Measurements from ENCODE around the gene BEND7.

The BEND7 gene

DNA sequence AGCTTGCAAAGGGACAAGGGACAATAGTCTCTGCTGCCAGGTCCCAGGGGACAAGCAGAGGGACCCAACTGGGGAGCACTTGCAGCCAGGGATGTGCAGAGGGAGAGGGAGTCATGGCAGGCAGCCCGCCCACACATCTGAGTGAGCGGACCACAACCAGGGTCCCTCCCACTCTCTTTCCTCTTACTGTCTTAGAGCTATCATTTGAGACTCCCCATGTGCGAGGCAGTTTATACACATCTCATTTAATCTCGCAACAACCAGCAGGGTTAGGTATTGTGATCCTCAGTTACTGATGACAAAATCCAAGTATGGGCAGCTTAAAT is 70.2 kb downstream of the BEND7 start:
- H3K27ac ChIP-seq, result no peak overlapping the region
- no peak for DNase-seq (ENCODE audit: low spot score)
- H3K4me3 ChIP-seq, result no peak overlapping the region
- TF ChIP-seq, protein P1, sequence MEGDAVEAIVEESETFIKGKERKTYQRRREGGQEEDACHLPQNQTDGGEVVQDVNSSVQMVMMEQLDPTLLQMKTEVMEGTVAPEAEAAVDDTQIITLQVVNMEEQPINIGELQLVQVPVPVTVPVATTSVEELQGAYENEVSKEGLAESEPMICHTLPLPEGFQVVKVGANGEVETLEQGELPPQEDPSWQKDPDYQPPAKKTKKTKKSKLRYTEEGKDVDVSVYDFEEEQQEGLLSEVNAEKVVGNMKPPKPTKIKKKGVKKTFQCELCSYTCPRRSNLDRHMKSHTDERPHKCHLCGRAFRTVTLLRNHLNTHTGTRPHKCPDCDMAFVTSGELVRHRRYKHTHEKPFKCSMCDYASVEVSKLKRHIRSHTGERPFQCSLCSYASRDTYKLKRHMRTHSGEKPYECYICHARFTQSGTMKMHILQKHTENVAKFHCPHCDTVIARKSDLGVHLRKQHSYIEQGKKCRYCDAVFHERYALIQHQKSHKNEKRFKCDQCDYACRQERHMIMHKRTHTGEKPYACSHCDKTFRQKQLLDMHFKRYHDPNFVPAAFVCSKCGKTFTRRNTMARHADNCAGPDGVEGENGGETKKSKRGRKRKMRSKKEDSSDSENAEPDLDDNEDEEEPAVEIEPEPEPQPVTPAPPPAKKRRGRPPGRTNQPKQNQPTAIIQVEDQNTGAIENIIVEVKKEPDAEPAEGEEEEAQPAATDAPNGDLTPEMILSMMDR (IDR thresholded peaks at IDR 0.05), result no peak

- no peak overlapping the region for H3K27ac ChIP-seq
- H3K4me3 ChIP-seq, result no peak overlapping the region
- TF ChIP-seq, protein P1 (IDR thresholded peaks at IDR 0.05), result no peak
- no peak for DNase-seq (ENCODE audit: low spot score)
Observed at GRCh38 chr10:13457958-13458686, 70.7 kb downstream of the BEND7 start.

DNA sequence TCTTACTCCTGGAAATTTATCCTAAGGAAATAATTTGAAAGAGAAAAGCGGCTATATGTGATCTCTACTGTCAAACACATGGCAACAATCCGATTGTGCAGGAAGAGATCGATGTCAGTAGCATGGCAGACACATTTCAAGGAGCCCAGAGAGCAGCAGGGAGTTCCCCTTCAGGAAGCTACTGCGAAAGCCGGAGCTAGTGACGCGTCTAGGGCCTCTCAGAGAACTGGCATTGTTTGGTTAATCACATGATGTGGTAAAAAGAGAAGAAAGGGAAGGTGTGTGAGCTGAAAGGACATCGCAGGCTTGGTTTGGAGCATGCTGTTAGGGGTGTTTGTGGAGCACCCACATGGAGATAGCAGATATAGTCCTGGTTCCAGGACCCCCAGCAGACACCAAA is 74.9 kb downstream of the BEND7 start:
- Histone ChIP-seq H3K4me3 (no peak overlapping the region), H3K27ac (no peak overlapping the region)
- no peak for DNase-seq (ENCODE audit: low spot score)
- TF ChIP-seq, protein P1 (IDR thresholded peaks at IDR 0.05), result no peak

GRCh38 chr10:13450069-13450468 is 78.7 kb downstream of the BEND7 start:
- no peak overlapping the region for H3K27ac ChIP-seq
- no peak for DNase-seq (ENCODE audit: low spot score)
- TF ChIP-seq, protein P1 (IDR thresholded peaks at IDR 0.05), result no peak
- H3K4me3 ChIP-seq, result no peak overlapping the region

DNA sequence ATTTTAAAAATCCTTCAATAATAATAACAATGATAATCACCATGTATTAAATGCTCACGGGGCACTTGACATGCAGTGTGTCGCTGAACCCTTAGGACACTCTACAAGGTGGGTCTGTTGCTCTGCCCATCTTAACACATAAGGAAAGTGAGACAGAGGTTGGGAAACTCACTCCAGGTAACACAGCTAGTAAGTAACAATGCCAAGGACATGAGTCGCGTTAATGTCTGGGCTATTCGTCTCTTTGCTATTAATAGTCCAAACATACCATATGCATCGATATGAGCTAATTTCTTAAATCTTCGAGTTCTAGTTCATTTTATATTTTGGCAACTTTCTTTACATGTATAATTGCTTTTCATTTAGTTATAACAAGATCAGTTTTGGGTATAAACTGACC is 79.5 kb downstream of the BEND7 start:
- Histone ChIP-seq H3K4me3 (no peak overlapping the region), H3K27ac (no peak overlapping the region)
- no peak for DNase-seq (ENCODE audit: low spot score)
- TF ChIP-seq, protein P1 (IDR thresholded peaks at IDR 0.05), result no peak

- DNase-seq (ENCODE audit: low spot score), result no peak
- Histone ChIP-seq H3K27ac (no peak overlapping the region), H3K4me3 (no peak overlapping the region)
- TF ChIP-seq, protein P1 (IDR thresholded peaks at IDR 0.05), result no peak
Observed at GRCh38 chr10:13448216-13448615, 80.6 kb downstream of the BEND7 start.

DNA sequence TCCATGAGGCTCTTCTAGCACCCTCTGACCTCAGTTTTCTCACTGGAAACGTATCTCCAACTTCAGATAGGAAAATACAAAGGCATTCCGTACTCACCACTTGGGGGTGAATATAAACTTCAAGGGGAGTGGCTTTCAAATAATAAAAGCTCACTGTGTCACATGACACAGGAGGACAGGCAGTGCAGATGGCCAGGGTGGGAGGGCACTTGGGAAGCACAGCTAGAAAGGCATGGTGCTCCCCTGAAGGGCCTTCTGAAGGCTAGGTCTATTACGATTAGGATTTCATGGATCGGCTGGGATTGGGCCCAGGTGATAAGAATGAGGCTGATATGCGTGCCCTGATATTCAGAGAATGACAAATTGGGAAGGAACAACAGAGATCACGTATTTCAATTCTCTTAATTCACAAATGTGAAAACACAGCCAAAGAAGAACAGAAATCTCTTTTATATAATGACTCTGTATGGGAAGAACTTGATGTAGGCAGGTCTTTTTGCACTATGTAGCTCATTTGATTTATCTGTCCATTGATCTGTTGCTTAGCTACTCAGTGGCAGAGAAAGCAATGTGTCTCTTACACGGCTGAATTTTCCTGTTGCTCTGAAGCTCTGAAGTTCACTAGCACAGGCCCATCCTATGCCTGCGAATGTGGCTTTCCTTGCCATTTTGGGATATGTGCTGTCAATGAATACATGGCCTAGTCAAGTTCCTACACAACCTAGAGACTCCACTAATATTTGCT is 83.0 kb downstream of the BEND7 start:
- Histone ChIP-seq H3K4me3 (no peak overlapping the region), H3K27ac (no peak overlapping the region)
- TF ChIP-seq, protein P1 (IDR thresholded peaks at IDR 0.05), result no peak
- DNase-seq (ENCODE audit: low spot score), result no peak

Data from coronary artery (tissue), 2 donors.